ENCODE results near the gene LRRC2. TPM values are rescaled to one million over a fixed set of nuclear protein-coding genes. Genes with fewer than 3 reads are reported as not detected.

The LRRC2 gene
- total and polyA plus RNA-seq, 8 donors: 1.0 to 4.6 (median 1.8) TPM; not detected in 1

GRCh38 chr3:46485779-46486175 lies 80.3 kb downstream of the LRRC2 start:
- intact Hi-C loops (cut with DNase I; ENCODE audit: low total_unique reads): loop anchor here (5.0 kb wide), 2 partner anchors 72 to 142 kb away; no protein-coding TSS in a partner anchor
- DNase-seq: peak in 1 of 2 donors; percentile 38

GRCh38 chr3:46484911-46485778 lies 81.0 kb downstream of the LRRC2 start:
- H3K27me3 ChIP-seq: peaks cover 0 to 3% (median 0%) of the 10 kb centered on the region in 3 donors
- intact Hi-C loops (cut with DNase I; ENCODE audit: low total_unique reads): loop anchor here (5.0 kb wide), 2 partner anchors 72 to 142 kb away; no protein-coding TSS in a partner anchor
- DNase-seq: peak; percentile 89 to 92
- H3K4me1 ChIP-seq: peaks cover 8 to 23% (median 14%) of the 10 kb centered on the region in 4 donors
- H3K9me3 ChIP-seq: no peaks in the 10 kb centered on the region
- no peaks in the 10 kb centered on the region for H3K36me3 ChIP-seq
- H3K4me3 ChIP-seq: no peak overlapping the region
- H3K27ac ChIP-seq: peak overlapping the region; percentile 69 to 83 (median 76)
- WGBS, 5 donors: 30 to 58% (median 35%) methylated on average over 8 to 10 of the region's 10 CpGs
- TF ChIP-seq CTCF (IDR thresholded peaks at IDR 0.05) (no peak), EP300 (IDR thresholded peaks at IDR 0.05) (no peak), POLR2AphosphoS5 (IDR thresholded peaks at IDR 0.05) (peak in 2 of 3 donors; percentile 22 to 56), POLR2A (IDR thresholded peaks at IDR 0.05) (no peak)

More at GRCh38 chr3:46485779-46486175, 80.3 kb downstream of the LRRC2 start:
- H3K36me3 ChIP-seq: no peaks in the 10 kb centered on the region
- no peak overlapping the region for H3K4me3 ChIP-seq
- peaks cover 0 to 3% (median 0%) of the 10 kb centered on the region in 3 donors for H3K27me3 ChIP-seq
- peak overlapping the region; percentile 69 to 83 (median 76) for H3K27ac ChIP-seq
- peaks cover 8 to 23% (median 16%) of the 10 kb centered on the region in 4 donors for H3K4me1 ChIP-seq
- H3K9me3 ChIP-seq: no peaks in the 10 kb centered on the region
- 45 to 77% (median 66%) methylated on average over 4 of the region's 4 CpGs for WGBS, 5 donors
- TF ChIP-seq POLR2A (IDR thresholded peaks at IDR 0.05): no peak
- TF ChIP-seq POLR2AphosphoS5 (IDR thresholded peaks at IDR 0.05): peak in 1 of 3 donors; percentile 17
- no peak for TF ChIP-seq CTCF (IDR thresholded peaks at IDR 0.05)
- TF ChIP-seq EP300 (IDR thresholded peaks at IDR 0.05): no peak

GRCh38 chr3:46484388-46484787 lies 81.7 kb downstream of the LRRC2 start:
- intact Hi-C loops (cut with DNase I; ENCODE audit: low total_unique reads): no loop called here
- no peak overlapping the region for H3K4me3 ChIP-seq

More at GRCh38 chr3:46484388-46484787, 81.7 kb downstream of the LRRC2 start:
- Histone ChIP-seq H3K27me3 (peaks cover 0 to 3% (median 0%) of the 10 kb centered on the region in 3 donors), H3K4me1 (peaks cover 6 to 20% (median 11%) of the 10 kb centered on the region in 4 donors), H3K27ac (peak overlapping the region; percentile 67 to 83 (median 74)), H3K36me3 (no peaks in the 10 kb centered on the region), H3K9me3 (no peaks in the 10 kb centered on the region)
- no peak for DNase-seq
- WGBS, 5 donors: 67 to 100% (median 86%) methylated on average over 1 of the region's 1 CpG
- TF ChIP-seq POLR2A (IDR thresholded peaks at IDR 0.05) (no peak), EP300 (IDR thresholded peaks at IDR 0.05) (no peak), CTCF (IDR thresholded peaks at IDR 0.05) (no peak), POLR2AphosphoS5 (IDR thresholded peaks at IDR 0.05) (no peak)
